HepG2 (cell line): ENCODE results near the gene PBX4. TPM values are rescaled to one million over a fixed set of nuclear protein-coding genes. Genes with fewer than 3 reads are reported as not detected.
A peak's percentile ranks its signal among the peaks of the same experiment; 100 is the strongest.

Experiments used
- AHR ChIP-seq: IDR thresholded peaks from 2 replicates; pipeline ENCODE4 v1.6.1; 2018; ENCODE audit warnings: missing genetic modification reagents, missing compliant biosample characterization
- DNMT1 ChIP-seq: sonication (generic); formaldehyde crosslinking; IDR thresholded peaks from 2 replicates; pipeline ENCODE4 v1.5.1; 2020; ENCODE audit warnings: mild to moderate bottlenecking, missing genetic modification reagents
- EHMT2 ChIP-seq: fragments of 200-600 bp; sonication (generic); IDR thresholded peaks from 2 replicates; pipeline ENCODE4 v1.7.0; 2017; ENCODE audit warnings: antibody characterized with exemption, low read depth, low read length, borderline replicate concordance
- ERF ChIP-seq: IDR thresholded peaks from 2 replicates; pipeline ENCODE4 v1.6.1; 2018; ENCODE audit warnings: missing biosample characterization, missing genetic modification reagents
- ESRRA ChIP-seq: sonication (generic); formaldehyde crosslinking; IDR thresholded peaks from 2 replicates; pipeline ENCODE4 v1.5.1; 2020; ENCODE audit warnings: mild to moderate bottlenecking, low read depth, missing genetic modification reagents
- MTF1 ChIP-seq: sonication (generic); formaldehyde crosslinking; IDR thresholded peaks from 2 replicates; pipeline ENCODE4 v1.5.0; 2020; ENCODE audit warnings: missing genetic modification reagents
- NR2F6 ChIP-seq, 2 experiments: IDR thresholded peaks; 2 replicates each; pipeline ENCODE4 v1.6.1; 2016; ENCODE audit warnings: antibody characterized with exemption in 1 of 2, mild to moderate bottlenecking in 1 of 2
- PRPF4 ChIP-seq: fragments of 200-400 bp; formaldehyde crosslinking; IDR thresholded peaks from 2 replicates; pipeline ENCODE4 v1.6.1; 2016; ENCODE audit warnings: low read length, low read depth; ENCODE audit not compliant: poor library complexity, severe bottlenecking
- XRCC5 ChIP-seq: fragments of 200-400 bp; formaldehyde crosslinking; optimal IDR thresholded peaks from 2 replicates; pipeline ENCODE3; 2017; ENCODE audit warnings: mild to moderate bottlenecking, low read length
- ZFP62 ChIP-seq: sonication (generic); formaldehyde crosslinking; IDR thresholded peaks from 2 replicates; pipeline ENCODE4 v1.4.0; 2020; ENCODE audit warnings: missing genetic modification reagents
- polyA plus RNA-seq, 8 experiments: library from polyadenylated mRNA; depleted of rRNA in 3 of 8; stranded (reverse) in 7 of 8; unstranded in 1 of 8; fragments of >200 nt; fragmentation: Illumina TruSeq in 4 of 8; extraction: Trizol in 4 of 8; gene quantifications; 2 replicates each; pipeline versions ENCODE4 v1.2.1 to v1.2.3, GENCODE V29; 2011 to 2016; ENCODE audit warnings: low read depth in 4 of 8, missing spikeins in 1 of 8, mixed read lengths in 1 of 8; ENCODE audit not compliant: insufficient read depth in 1 of 8
- total RNA-seq, 5 experiments: library from RNA; depleted of rRNA; stranded (reverse); fragments of >200 nt; fragmentation: Illumina TruSeq; extraction: Trizol; gene quantifications; 2 replicates each; pipeline ENCODE4 v1.2.3, GENCODE V29; 2016; ENCODE audit warnings: low read depth in 1 of 5
- TF ChIP-seq, protein P1 (sequence below): sonication (generic); formaldehyde crosslinking; IDR thresholded peaks from 2 replicates; pipeline ENCODE4 v1.9.0; 2021; ENCODE audit warnings: missing genetic modification reagents, borderline replicate concordance
- TF ChIP-seq, protein P2 (sequence below): sonication (generic); formaldehyde crosslinking; IDR thresholded peaks from 2 replicates; pipeline ENCODE4 v1.4.0; 2020; ENCODE audit warnings: missing genetic modification reagents, borderline replicate concordance
- TF ChIP-seq, protein P3 (sequence below): sonication (generic); formaldehyde crosslinking; IDR thresholded peaks from 2 replicates; pipeline ENCODE4 v1.4.0; 2020; ENCODE audit warnings: mild to moderate bottlenecking, low read depth, missing genetic modification reagents
- TF ChIP-seq, protein P4 (sequence below): sonication (generic); formaldehyde crosslinking; IDR thresholded peaks from 2 replicates; pipeline ENCODE4 v1.5.1; 2020; ENCODE audit warnings: missing genetic modification reagents, mild to moderate bottlenecking, borderline replicate concordance
- TF ChIP-seq, protein P5 (sequence below), 2 experiments: sonication (generic) in 1 of 2; formaldehyde crosslinking in 1 of 2; IDR thresholded peaks; 2 replicates each; pipeline versions ENCODE4 v1.4.0 to v1.6.1; 2016 to 2020; ENCODE audit warnings: borderline replicate concordance in 1 of 2, low read depth in 1 of 2, mild to moderate bottlenecking in 1 of 2, missing genetic modification reagents in 1 of 2

The PBX4 gene
- total and polyA plus RNA-seq, 2 of the 13 experiments (the other 11 are each of a cell fraction or from before 2014, with no cell fraction given) = not detected

DNA sequence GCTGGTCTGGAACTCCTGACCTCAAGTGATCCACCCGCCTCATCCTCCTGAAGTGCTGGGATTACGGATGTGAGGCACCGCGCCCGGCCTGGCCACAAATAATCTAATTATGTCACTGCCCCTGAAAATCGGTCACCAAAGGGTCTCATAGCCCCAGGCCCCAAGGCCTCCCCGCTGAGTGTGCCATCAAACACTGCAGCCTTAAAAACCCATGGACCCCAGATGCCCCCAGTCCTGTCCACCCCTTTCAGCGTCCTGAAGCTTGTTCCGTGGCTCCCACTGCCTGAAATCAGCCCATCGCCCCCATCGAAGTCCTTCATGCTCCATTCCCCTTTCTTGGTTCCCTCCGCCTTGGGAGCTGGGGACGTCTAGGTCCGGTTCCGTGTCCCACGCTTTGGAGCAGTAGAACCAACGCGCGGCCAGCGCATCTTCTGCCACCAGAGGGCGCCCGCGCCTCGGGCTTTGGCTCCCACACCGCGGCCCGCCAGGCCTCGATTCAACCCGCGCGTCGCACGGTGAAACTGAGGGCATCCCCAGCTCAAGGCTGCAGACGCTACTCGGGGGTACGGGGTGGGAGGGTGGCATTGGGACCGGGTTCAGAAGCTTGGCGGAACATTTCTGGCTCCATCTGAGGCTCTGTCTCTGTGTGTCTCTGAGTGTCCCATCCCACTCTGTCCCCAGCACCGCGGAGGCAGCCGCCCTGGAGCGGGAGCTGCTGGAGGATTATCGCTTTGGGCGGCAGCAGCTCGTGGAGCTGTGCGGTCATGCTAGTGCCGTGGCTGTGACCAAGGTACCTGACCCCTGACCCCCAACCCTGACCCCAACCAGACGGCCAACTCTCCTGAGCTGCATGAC lies 86.3 kb downstream of the PBX4 start (continued):
- TF ChIP-seq, protein P1, sequence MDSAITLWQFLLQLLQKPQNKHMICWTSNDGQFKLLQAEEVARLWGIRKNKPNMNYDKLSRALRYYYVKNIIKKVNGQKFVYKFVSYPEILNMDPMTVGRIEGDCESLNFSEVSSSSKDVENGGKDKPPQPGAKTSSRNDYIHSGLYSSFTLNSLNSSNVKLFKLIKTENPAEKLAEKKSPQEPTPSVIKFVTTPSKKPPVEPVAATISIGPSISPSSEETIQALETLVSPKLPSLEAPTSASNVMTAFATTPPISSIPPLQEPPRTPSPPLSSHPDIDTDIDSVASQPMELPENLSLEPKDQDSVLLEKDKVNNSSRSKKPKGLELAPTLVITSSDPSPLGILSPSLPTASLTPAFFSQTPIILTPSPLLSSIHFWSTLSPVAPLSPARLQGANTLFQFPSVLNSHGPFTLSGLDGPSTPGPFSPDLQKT = no peak
- TF ChIP-seq ZFP62 (CRISPR knock-in tag) (no peak), XRCC5 (peak; percentile 87), ERF (CRISPR knock-in tag) (no peak), MTF1 (CRISPR knock-in tag) (no peak), EHMT2 (no peak), DNMT1 (no peak), PRPF4 (no peak), NR2F6 (IDR thresholded peaks at IDR 0.05) (no peak), NR2F6 (CRISPR knock-in tag; IDR thresholded peaks at IDR 0.05) (no peak), ESRRA (no peak), AHR (no peak)
- TF ChIP-seq, protein P2, sequence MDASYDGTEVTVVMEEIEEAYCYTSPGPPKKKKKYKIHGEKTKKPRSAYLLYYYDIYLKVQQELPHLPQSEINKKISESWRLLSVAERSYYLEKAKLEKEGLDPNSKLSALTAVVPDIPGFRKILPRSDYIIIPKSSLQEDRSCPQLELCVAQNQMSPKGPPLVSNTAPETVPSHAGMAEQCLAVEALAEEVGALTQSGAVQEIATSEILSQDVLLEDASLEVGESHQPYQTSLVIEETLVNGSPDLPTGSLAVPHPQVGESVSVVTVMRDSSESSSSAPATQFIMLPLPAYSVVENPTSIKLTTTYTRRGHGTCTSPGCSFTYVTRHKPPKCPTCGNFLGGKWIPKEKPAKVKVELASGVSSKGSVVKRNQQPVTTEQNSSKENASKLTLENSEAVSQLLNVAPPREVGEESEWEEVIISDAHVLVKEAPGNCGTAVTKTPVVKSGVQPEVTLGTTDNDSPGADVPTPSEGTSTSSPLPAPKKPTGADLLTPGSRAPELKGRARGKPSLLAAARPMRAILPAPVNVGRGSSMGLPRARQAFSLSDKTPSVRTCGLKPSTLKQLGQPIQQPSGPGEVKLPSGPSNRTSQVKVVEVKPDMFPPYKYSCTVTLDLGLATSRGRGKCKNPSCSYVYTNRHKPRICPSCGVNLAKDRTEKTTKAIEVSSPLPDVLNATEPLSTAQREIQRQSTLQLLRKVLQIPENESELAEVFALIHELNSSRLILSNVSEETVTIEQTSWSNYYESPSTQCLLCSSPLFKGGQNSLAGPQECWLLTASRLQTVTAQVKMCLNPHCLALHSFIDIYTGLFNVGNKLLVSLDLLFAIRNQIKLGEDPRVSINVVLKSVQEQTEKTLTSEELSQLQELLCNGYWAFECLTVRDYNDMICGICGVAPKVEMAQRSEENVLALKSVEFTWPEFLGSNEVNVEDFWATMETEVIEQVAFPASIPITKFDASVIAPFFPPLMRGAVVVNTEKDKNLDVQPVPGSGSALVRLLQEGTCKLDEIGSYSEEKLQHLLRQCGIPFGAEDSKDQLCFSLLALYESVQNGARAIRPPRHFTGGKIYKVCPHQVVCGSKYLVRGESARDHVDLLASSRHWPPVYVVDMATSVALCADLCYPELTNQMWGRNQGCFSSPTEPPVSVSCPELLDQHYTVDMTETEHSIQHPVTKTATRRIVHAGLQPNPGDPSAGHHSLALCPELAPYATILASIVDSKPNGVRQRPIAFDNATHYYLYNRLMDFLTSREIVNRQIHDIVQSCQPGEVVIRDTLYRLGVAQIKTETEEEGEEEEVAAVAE (CRISPR knock-in tag) = no peak
- TF ChIP-seq, protein P3, sequence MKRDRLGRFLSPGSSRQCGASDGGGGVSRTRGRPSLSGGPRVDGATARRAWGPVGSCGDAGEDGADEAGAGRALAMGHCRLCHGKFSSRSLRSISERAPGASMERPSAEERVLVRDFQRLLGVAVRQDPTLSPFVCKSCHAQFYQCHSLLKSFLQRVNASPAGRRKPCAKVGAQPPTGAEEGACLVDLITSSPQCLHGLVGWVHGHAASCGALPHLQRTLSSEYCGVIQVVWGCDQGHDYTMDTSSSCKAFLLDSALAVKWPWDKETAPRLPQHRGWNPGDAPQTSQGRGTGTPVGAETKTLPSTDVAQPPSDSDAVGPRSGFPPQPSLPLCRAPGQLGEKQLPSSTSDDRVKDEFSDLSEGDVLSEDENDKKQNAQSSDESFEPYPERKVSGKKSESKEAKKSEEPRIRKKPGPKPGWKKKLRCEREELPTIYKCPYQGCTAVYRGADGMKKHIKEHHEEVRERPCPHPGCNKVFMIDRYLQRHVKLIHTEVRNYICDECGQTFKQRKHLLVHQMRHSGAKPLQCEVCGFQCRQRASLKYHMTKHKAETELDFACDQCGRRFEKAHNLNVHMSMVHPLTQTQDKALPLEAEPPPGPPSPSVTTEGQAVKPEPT (CRISPR knock-in tag) = no peak
- TF ChIP-seq, protein P4, sequence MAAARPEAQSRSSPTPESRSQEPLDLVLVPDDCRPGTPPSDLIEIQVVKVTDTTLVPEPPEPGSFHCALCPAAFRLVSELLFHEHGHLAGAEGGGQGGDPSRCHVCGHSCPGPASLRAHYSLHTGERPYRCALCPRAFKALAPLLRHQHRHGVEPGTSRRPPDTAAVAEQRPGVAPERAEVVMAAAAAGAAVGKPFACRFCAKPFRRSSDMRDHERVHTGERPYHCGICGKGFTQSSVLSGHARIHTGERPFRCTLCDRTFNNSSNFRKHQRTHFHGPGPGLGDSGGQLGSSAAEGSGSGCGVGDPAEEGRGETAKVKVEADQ = no peak
- TF ChIP-seq, protein P5, sequence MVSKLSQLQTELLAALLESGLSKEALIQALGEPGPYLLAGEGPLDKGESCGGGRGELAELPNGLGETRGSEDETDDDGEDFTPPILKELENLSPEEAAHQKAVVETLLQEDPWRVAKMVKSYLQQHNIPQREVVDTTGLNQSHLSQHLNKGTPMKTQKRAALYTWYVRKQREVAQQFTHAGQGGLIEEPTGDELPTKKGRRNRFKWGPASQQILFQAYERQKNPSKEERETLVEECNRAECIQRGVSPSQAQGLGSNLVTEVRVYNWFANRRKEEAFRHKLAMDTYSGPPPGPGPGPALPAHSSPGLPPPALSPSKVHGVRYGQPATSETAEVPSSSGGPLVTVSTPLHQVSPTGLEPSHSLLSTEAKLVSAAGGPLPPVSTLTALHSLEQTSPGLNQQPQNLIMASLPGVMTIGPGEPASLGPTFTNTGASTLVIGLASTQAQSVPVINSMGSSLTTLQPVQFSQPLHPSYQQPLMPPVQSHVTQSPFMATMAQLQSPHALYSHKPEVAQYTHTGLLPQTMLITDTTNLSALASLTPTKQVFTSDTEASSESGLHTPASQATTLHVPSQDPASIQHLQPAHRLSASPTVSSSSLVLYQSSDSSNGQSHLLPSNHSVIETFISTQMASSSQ (IDR thresholded peaks at IDR 0.05; ENCODE audit: low read depth) = no peak
- TF ChIP-seq, protein P5 (CRISPR knock-in tag; IDR thresholded peaks at IDR 0.05; ENCODE audit: borderline replicate concordance) = no peak
